DND-41 (cell line): ENCODE measurements around the gene VRTN.

Experiments used
- CTCF ChIP-seq: IDR thresholded peaks from 2 replicates; pipeline ENCODE4 v1.5.1; 2012; ENCODE audit warnings: borderline replicate concordance, low read length, moderate library complexity, mild to moderate bottlenecking; ENCODE audit not compliant: poor library complexity, severe bottlenecking; ENCODE audit errors: extremely low read depth
- EZH2 ChIP-seq: IDR thresholded peaks from 3 replicates; pipeline ENCODE4 v1.6.1; 2012; ENCODE audit warnings: borderline replicate concordance, low read depth, mild to moderate bottlenecking, moderate library complexity, low read length, inconsistent platforms; ENCODE audit not compliant: severe bottlenecking

- TF ChIP-seq EZH2 (no peak), CTCF (no peak)
Observed at GRCh38 chr14:74401504-74402241, 53.4 kb downstream of the VRTN start.
